ENCODE data around the gene TRPV2.

- TF ChIP-seq EZH2phosphoT487 (IDR thresholded peaks at IDR 0.05; ENCODE audit: borderline replicate concordance, low read length) (no peak), CTCF (IDR thresholded peaks at IDR 0.05; ENCODE audit: low read depth, low read length, poor library complexity, severe bottlenecking) (no peak)
These were observed 3.3 kb downstream of the TRPV2 start for GRCh38 chr17:16418685-16419068.
